Activated naive CD4-positive, alpha-beta T cell (primary cell): ENCODE results near the gene PRIM2.
"Not testable (repeated sequence)": the region's sequence is repeated elsewhere in the genome, so short reads cannot be mapped to it uniquely, and the experiment has no call there.

ENCODE experiments used
- DNase-seq, 4 experiments: peaks; one replicate each; lab custom pipeline; 2025; lab: John Stamatoyannopoulos, UW

The PRIM2 gene

DNA sequence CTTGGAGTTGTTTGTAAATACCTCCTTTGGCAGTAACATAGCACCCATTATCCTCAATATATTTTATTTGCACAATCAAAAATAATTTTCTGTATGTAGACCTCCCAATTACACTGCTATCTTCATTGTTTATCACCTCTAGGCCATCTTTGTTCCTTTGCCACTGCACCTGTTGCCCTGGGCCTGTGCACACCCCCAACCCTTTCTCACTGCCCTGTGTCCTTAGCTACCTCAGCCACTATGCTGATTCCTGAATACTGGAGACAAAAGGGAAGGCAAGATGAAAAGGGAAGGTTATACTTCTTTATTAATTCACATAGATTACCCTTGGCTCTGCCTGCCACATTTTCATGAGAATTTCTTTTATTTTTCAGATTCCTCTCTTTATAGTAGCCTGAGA is 127.9 kb downstream of the PRIM2 start:
- DNase-seq, result not testable (repeated sequence)

DNA sequence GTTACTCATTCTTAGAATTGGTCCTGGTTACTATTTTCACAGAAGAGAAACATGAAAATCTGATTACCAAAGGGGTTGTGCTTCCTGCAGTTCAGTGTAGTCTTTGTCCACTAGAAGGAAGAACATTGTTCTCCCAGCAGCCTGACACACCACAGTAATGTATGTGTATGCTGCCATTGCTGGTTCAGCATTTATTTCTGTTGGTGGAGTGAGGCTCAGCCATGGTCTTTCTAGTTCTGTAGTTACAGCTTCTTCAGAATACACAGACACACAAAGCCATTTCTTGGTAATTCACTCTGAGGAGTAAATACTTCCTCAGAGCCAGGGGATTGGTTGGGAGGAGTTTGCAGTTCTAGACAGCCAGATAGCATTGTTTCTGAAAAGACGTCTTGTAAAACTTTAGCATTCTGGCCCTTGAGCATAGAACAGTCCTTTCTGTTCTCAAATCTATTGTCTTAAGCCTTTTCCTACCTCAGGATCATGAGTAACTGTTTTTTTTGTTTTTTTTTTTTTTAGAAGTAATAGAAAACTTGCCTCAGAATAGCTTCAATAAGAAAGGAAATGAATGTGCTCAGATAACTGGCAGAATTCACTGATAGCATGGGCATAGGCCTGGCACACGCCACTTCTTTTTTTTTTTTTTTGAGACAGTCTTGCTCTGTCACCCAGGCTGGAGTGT is 128.5 kb downstream of the PRIM2 start:
- DNase-seq, result not testable (repeated sequence)

DNA sequence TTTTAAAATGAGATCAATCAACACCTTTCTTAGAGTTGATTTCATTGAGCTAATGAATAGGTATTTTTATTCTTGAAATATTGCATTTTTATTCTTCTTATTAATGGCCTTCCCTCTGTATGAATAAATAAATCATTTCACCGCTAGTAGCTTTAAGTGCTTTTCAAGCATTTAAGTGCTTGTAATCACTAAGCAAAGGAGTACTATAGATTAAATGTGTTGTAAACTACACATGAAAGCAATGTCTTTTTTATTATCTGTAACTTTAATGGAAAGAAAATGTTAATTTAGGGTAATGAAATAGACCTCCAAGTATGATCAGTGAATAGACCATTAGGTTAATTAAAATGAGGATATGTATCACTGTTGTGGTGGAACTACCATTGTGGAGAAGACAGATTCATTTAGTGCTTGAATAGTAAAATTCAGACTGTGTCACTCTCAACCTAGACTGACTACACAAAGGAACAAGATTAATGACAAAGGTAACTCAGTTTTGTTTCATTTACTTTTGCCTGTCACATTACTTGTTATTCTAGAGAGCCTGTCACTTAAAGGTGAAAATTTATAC is 132.2 kb downstream of the PRIM2 start:
- DNase-seq, result not testable (repeated sequence)

- not testable (repeated sequence) for DNase-seq
These were observed 142.4 kb downstream of the PRIM2 start for GRCh38 chr6:57459781-57460180.

DNA sequence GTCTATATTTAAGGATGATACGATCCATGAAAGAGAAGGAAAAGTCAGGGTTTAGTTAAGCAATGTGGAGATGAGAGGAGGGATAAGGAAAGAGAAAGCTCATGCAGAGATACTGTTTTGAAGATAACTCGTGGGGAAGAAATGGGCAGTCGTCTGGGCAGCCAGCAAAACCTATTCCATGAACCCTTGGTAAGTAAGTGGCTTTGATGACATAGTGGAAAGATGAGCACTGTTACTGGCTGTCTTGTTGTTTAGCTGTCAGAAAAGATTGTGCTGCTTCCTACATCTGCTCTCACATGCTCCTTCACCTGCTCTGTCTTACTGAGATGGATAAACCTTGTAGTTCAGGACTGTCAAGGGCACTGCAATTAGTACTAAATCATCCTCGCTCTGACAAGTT is 143.6 kb downstream of the PRIM2 start:
- DNase-seq, result not testable (repeated sequence)

DNA sequence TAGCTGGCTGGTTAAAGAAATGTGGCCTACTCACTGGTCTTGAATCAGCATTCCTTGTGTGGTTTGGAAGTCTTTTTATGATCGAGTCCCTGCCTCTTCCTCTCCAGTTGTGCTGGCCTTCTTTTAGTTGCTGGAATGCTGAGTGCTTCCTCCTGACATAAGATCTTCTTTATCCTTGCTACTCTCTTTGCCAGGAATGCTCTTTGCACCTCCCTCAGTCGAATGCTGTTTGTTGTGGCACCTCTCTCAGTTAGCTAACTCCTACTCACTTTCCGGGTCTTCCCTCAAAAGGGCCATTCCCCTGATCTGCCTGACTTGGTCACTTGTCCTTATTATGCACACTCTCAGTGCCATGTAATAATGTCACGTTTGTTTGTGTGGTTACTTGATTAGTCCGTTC is 146.4 kb downstream of the PRIM2 start:
- DNase-seq, result not testable (repeated sequence)

- not testable (repeated sequence) for DNase-seq
These were observed 148.5 kb downstream of the PRIM2 start for GRCh38 chr6:57465968-57466367.

DNA sequence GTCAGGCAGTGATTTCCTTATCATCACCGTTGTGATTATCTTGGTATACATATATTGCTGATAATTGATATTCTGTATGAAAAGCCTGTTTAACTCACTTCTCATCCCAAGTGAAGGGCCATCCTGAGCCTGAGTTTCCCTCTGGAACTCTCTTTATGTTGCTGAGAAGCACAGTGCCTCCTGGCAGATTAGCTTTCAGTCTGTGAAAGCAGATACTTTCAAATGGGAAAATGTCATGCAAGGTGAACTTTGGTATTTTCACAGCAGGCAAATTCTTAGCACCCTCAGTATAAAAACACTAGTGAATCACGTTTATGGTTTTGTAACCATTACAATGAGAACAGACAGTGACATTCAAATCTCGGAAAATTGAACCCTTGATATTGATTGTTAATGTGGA is 151.6 kb downstream of the PRIM2 start:
- DNase-seq, result no peak

DNA sequence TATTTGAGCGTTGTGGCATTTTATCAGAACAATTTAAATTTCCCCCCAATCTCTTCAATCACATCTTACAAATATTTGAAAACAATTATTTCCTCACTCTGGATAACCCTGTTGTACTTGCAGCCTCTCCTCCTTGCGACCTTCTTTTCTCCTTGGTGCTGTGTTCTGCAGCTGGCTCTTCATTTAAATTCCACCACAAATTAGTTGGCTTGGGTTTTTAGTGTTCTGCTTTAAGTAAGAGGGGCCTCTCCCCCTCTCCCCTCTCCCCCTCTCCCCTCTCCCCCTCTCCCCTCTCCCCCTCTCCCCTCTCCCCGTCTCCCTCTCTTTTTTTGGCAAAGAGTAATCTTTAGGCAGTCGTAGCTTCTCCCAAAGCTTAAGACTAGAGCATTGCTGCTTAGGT is 152.7 kb downstream of the PRIM2 start:
- DNase-seq, result not testable (repeated sequence)

- not testable (repeated sequence) for DNase-seq
These were observed 154.0 kb downstream of the PRIM2 start for GRCh38 chr6:57471314-57471864.

DNA sequence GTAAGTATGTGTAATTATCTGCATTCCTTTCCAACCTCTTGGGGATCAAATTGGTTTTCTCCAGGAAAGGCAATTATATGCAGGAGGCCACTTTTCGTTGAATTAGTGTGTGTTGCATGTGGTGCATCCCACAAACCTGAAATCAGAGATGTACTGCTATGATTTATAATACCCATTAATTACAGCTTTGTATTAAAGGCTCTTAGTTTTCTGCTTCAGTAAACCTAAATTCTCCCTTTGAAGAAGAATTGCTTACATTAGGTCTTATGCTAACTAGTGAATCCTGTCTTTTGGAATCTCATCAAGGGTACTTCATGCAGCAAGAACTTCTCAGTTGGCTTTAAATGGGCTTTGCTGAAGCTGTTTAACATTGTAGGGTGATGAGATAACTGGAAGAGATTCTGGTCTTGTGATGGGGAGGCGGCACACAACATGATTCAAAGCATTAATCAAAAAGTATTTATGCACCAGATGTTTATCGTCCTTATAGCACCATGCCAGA is 155.5 kb downstream of the PRIM2 start:
- DNase-seq, result not testable (repeated sequence)

DNA sequence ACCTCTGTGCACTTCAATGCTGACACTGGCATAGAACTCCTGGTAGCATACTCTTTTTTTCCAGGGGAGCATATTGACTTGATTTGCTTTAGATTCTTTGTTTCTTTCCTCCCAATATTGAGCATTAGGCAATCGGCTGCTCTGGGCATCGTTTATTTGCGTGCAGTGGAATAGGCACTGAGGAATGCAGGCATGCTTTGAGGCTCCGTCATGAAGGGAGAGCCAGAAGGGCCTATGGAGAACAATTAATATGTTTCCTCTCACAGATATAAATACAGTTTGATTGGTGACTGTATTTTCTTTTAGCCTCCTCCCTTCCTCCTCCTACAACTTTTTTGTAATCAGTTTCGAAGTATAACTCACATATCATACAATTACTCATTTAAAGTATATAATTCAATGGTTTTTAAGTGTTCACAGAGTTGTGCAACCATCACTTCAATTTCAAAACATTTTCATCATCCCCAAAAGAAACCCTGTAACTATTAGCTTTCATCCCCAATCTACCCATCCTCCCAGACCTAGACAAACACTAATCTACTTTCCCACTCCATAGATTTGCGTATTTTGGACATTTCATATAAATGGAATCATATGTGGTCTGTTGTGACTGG is 157.5 kb downstream of the PRIM2 start:
- not testable (repeated sequence) for DNase-seq

GRCh38 chr6:57475656-57476055 is 158.2 kb downstream of the PRIM2 start:
- not testable (repeated sequence) for DNase-seq

- not testable (repeated sequence) for DNase-seq
These were observed 162.8 kb downstream of the PRIM2 start for GRCh38 chr6:57480194-57480593.

DNA sequence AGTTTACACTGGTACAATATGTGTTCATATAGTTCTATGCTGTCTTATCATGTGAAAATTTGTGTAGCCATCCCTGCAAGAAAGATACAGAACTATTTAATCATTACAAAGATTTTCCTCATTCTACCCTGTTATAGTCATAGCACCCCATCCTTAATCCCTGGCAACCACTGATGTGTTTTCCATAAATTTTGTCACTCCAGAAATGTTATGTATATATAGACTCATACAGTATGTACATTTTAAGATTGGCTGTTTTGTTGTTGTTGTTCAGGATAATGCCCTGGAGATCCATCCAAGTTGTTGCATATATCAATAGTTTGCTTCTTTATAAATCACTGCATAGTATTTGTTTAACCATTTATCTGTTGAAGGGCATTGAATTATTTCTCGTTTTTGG is 163.7 kb downstream of the PRIM2 start:
- not testable (repeated sequence) for DNase-seq

DNA sequence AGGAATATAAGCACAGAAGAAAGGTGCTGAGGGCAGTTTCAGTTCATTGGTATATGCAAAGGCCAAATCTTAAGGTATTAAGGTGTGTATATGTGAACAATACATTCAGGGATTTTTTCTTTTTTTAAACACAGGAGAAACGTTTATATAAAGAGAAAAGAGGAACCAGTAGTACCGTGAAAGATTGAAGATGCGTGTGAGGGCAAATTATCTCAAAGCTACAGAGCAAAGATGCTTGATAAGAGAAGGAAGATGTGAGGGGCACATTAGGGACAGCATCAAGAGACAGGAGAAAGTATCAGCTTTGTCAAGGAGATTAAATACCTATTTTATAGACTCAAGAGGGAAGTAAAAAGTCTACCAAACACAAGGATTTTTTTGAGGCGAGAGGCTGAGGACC is 165.0 kb downstream of the PRIM2 start:
- DNase-seq, result not testable (repeated sequence)

DNA sequence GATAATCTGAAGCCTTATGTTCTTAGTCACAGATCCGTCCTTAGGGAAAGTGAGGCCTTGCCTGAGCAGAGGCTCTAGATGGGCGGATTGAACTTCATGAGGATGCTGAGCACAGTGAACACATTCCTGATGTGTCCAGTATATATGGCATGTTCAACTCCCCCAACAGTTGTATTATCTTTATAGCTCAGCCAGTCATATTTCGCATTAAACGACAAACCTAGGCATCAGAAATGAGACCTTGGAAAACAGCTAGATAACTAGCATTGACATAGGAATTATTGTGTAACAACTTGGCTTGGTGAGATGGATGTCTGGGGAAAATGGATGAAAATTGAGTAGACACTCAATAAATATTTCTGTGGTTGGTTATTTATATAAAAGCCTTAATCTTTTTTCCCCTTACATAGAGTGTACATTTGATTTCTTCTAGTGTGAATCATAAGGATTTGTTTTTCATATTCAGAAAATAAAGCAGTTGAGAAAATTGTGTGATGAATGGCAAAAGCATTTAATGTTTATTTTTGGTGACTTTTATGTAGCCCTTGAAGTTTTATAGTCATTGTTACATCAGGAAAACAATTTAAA is 169.2 kb downstream of the PRIM2 start:
- DNase-seq, result not testable (repeated sequence)

- not testable (repeated sequence) for DNase-seq
These were observed 171.1 kb downstream of the PRIM2 start for GRCh38 chr6:57488551-57488950.

DNA sequence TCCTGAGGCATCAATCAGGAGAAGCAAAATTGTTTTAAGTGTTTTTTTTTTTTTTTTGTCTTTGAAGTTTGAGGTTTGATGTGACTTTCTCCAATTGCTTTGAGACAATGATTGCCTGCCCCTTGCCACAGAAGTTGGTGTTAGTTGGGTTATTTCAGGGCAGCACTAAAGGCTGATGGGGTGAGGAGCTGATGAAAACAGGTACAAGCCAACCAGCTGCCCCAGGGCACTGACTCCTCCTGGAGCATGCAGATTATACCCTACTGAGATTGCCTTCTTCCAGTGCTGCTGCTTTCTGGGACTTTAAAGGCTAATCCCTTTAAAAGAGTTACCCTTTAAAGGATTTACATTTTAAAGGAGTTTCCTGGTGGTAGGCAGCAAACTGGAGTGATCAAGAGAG is 172.5 kb downstream of the PRIM2 start:
- DNase-seq, result not testable (repeated sequence)

GRCh38 chr6:57491795-57492194 is 174.4 kb downstream of the PRIM2 start:
- DNase-seq, result not testable (repeated sequence)

DNA sequence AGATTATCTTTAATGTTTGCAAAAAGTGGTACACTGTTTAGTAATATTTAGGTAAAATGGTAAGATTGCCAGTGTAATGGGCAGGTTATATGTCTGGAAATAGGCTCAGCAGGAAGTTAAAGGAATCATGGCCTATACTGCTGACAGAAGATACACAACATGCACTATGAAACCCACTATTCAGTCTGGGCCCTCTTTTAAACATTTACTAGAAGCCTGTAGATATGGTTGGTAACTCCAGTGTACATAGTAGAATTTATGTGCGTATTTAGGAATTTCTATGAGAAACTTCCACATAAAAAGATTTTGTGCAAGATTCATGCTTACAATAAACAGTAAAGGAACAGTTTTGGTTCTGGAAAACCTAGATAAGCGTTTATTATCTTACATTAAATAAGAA is 178.8 kb downstream of the PRIM2 start:
- not testable (repeated sequence) for DNase-seq

- DNase-seq, result not testable (repeated sequence)
These were observed 183.1 kb downstream of the PRIM2 start for GRCh38 chr6:57500368-57501021.
